TTC549 (cell line): ENCODE measurements around the gene FSTL4.

Source experiments
- FAIRE-seq: peaks from 2 replicates; lab custom pipeline; 2012; peaks lifted over from hg19 to GRCh38; lab: Jason Lieb, UNC

Gene FSTL4

DNA sequence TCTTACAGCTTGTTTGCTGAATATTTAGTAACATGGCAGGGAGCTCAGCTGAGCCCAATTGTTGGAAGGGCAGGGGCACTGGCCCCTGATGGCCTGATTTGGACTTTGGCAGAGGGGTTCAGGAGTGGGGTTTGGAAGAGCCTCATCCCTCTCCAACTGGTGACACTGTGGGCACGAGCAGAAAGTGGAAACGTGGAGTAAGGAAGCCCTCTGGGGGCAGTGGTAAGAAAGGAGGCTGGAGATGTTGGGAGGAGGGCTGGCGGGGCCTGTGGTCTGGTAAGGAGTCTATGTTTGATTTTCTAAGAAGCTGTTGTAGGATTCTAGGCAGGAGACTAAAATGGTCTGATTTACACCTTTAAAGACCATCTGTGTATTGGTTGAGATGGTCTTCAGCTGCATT is 351.6 kb downstream of the FSTL4 start:
- no peak for FAIRE-seq

DNA sequence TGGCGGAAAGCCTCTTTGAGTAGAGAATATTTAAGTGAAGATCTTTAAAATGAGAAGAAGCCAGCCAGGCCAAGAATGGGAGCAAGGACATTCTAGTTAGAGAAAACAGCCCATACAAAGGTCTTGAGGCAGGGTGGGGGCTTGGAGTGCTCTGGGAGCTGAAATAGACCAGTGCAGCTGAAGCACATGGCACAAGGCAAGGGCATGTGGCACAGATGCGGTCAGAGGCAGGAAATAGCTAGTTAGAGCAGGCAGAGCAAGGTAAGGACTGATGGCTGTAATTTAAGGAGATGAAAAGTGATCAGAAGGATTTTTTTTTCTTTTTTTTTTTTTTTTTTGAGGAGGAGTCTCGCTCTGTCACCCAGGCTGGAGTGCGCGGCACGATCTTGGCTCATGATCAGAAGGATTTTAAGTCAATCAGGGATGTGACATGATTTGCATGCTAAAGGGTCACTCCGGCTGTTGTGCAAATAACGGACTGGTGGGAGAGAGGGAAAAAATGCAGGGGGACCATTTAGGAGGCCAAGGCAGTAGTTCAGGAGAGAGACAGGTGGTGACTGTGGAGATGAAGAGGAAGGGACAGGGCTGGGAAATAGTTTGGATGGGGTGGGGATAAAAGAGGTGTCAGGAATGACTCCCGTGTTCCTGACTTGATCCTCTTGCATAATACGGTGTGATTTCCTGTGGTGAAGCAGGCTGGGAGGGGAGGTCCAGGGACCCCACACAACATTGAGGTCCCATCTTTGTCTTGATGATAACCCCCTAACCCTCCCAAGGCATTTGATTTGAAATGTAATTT is 352.9 kb downstream of the FSTL4 start:
- no peak for FAIRE-seq

DNA sequence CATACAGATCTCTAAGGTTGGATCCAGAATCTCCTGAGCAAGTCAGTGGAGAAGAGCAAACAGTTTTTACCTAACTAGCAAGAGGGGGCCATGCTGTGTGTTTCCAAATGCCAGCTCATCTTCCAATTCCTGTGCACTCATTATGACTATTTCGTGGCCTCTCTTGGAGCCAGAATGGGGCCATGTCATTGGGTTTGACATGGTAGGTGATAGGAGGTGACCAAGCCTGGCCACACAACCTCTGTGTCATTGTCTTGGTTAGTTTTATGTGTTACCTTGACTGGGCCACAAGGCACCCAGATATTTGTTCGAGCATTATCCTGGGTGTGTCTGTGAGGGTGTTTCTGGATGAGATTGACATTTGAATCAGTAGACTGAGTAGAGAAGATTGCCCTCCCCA is 354.4 kb downstream of the FSTL4 start:
- FAIRE-seq: no peak

DNA sequence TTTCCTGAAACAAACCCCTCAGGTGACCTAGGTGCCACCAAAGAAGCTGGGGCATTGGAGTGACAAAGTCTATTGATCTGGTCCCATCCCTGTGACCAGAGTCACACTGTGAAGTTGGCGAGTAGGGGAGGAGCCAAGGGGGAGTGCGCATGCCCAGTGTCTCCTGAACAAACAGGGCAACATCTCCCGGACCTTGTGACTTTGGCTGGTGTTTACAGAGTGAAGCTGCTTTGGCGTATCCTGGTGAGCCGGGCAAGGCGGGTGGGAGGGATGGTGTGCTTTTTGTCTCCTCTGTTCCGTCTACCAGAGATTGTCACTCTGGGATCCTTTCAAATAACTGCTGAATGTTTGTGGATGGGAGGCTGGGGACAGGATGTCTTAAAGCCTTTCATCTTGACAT is 356.1 kb downstream of the FSTL4 start:
- no peak for FAIRE-seq

DNA sequence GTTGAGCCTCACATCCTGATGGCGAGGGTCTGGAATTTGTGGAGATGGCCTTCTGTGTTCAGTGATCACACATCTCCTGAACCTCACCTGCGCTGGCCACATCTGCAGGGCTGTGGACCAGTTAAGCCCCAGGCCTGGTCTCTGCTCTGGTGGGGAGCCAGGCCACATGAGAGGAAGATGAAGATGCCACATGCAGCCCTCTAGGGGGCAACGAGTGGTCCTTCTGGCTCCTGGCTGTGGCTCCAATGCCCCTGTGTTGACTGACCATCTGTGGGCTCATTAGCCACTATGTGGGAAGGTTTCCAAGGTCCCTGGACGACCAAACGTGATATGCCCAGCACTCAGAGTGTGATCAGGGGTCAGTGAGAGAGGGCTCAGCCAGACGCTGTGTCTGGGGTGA is 357.5 kb downstream of the FSTL4 start:
- FAIRE-seq: no peak

DNA sequence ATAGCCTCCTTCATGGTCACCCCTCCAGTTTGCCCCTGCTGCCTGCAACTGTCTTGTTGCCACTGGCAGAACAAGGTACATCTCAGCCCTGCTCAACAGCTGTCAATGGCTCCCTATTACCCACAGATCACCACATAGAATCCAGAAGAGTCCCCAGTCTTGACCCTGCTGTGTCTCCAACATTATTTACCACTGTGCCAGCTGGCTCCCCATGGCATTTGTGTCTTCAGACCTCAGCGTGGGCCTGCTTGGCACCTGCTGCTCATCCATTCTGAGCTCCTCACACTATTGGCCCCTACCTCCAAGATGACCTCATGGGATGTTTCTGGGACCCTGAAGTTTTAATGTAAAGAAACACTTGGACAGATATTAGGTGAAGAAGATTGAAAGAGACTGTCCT is 358.7 kb downstream of the FSTL4 start:
- no peak for FAIRE-seq

DNA sequence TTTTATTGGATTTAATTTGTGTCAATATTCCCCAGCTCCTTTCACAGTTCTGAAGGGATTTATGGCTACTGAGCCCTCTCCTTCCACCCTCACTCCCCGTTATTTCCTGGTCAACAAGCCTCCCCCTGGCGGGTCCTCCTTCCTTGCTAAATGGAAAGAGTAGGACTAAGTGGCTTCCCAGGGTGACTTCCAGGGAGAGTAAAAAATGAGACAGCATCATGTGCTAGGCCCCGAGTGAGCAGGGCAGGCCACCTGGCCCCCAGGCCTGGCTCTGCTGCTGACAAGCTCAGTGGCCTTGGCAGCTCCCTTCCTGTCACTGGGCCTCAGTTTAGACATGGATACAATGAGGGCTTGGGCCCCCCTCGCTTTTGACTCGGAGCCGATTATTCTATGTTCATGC is 359.3 kb downstream of the FSTL4 start:
- no peak for FAIRE-seq

DNA sequence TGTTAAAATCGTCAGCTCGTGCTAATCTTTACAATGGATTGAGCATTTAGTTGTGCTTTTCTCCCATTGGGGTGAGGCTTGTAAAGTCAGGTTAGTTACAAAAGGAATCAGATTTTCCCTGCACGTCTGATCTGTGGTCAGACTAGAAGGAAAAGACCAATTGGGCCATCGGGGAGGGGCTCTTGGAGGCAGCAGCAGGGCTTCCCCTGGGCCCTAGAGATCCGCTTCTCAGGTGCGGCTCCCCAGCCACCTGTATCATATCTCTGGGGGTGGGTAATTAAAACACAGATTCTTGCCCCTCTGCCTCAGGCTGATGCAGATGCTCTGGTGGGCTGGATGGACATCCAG is 360.2 kb downstream of the FSTL4 start:
- no peak for FAIRE-seq

DNA sequence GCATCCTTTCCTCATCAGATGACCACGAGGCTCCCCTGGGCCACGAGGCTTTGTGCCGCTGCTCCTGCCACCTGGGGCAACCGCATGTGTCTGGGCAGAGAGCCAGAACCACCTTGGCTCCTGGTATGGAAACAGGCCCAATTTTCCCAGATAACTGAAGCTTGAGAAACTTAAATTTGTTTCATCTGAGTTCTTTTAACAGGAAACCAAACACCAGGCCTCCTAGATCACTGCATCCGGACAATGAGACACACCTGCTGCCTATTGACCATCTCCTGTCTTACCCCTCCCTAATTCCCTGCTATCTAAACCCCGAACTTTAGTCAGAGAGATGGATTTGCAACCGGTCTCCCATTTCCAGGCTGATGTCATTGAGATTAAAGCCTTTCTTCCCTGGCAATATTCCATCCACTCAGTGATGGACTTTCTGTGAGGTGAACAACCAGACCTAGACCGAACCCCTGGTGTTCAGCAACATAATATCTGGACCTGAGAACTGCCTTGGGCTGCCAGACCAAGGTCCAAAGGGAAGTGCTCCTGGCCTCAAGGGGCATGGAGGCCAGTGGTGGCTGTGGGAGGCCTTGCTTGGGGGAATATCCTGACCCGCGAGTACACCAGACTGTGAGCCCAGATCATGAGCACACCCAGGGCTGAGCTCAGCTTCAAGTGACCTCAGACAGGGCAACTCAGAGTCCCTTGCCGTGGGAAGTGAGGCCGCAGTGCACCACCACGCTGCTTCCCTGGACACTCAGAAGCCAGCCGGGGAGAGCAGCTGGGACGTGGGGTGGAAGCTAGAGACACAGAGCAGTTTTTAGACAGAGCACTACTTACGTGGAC is 360.8 kb downstream of the FSTL4 start:
- no peak for FAIRE-seq

DNA sequence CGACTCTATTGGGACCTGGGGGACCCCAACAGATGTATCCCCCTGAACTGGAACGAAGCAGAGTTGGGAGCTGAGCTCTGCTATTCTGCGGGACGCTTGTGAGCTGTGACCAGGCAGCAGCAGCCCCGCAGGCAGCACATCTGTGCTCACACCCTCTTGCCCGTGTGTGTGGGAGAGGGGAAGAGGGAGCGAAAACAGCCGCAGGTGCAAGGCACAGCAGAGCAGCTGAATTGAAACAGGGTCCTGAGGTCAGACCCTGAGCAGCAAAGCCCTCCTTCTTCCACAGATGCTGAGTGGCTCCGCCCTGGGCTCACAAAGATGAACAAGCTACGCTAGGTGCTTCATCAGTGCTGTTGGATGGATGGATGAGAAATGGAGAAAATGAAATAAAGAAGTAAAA is 361.8 kb downstream of the FSTL4 start:
- no peak for FAIRE-seq

DNA sequence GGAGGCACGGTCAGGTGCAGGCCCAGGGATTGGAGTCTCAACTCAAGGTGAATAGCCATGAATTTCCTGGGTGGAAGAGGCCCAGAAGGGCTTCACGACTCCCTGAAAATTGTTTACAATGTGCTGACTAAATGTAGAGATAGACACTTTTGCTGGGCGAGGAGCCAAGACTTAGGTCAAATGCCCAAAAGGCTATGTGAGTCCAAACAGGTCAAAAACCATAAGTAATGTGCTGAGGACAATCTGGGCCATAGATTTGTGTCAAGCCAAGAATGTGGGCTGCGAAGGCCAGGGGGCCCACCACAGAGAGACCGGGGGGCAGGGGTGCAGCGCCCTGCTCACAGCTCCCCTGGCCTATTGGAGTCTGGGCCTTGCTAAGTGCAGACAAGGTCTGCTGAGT is 362.7 kb downstream of the FSTL4 start:
- FAIRE-seq: no peak

DNA sequence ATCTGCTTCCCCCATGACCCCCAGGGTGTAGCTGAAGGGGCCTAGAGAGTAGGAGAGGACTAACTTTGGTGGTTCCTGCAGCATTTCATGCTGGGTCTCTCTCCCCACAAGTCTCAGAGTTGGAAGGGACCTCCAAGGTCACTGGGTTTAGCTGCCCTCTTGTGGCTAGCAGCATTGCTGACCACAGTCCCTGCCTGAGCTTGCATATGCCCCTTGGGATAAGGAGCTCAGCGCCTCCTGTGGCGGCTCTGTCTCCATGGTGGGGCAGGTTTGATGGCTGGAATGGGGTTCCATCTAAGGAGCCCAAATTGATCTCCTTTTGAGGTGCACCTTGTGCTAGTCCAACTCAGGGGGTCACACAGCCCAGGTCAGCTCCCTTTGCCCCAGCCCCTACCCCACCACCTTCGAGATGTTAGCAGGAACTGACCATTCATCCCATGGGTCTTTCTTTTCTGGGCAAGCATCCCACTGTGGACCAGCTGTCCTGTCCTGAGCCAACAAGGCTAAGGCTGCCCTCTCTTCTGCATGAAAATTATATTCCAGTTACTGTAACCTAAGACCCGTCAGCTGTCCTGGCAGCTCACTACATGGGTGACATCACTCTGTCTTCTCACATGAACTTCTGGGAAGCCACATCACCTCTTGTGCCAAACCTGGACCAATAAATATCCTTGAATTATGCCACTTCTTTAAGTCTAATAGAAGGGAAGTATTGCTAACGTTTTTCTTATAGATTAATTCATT is 364.3 kb downstream of the FSTL4 start:
- FAIRE-seq: no peak

DNA sequence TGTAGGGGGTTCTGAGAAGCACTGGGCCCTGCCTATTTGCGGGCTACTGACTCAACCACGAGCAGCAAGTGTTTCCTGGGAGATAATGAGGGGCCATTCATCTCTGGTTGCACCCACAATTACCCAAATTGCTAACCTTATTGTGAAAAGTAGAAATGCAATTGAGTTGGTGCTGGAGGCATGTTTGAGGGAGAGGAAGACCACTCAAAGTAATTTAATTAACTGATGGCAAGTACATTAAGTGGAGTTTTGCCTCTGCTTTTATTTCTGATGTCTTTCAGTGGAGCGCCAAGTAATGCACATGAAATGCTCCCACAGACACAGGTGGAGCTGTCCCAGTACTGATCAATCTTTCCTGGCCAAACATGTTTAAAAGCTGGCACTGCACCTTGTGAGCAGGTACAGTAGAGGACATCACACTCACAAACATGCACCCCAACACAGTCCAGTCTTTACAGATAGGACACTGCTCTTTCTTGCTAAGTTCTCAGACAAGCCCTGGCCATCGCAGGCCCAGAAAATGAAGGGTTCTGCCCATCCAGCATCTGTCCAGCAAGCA is 365.1 kb downstream of the FSTL4 start:
- no peak for FAIRE-seq

DNA sequence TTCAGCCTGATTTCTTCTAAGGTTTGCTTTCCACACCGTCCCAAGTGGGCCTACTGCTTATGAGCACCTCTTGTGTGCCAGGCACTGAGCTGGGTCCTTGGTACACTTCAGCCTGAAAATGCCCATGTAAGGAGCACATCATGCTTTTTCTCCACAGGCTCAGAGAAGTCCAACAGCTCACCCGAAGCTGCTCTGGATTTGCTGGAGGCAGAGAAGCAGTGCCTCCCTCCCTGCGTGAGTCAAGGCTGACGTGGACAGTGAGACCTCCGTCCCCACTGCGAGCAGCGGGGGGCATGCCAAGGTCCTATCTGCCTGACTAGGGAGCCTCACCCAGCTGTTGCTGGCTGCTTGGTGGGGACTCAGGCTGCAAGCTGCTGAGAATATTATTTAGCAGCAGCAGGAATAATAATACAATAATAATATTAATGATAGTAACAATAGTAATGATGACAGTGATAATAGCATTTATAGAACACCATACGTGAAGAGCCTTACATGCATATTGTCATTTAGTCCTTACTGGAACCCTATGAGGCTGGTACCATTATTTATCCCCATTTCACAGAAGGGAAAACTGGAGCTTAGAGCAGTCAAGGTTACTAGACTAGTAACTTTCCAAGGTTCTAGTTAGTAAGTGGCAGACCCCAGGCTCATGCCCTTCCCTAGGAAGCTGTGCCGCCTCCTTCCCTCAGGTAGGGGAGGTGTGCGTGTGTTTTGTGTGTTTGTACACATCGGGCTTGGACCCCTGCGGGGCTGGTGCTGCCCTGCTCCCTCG is 365.8 kb downstream of the FSTL4 start:
- FAIRE-seq: no peak

DNA sequence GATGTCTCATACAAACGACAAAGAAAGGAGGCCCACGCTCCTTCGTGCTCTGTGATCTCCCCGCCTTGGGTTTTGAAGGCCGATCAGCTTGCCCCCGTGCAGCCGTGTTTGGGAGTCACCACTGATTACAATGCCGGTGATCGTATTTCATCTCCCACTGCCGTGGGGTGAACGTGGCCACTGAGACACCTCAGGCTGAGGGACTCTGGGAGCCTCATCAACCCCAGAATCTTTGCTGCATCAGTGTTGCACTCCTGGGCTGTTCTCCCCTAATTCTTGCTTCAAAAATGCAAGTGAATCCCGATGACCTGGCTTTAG is 366.3 kb downstream of the FSTL4 start:
- no peak for FAIRE-seq

DNA sequence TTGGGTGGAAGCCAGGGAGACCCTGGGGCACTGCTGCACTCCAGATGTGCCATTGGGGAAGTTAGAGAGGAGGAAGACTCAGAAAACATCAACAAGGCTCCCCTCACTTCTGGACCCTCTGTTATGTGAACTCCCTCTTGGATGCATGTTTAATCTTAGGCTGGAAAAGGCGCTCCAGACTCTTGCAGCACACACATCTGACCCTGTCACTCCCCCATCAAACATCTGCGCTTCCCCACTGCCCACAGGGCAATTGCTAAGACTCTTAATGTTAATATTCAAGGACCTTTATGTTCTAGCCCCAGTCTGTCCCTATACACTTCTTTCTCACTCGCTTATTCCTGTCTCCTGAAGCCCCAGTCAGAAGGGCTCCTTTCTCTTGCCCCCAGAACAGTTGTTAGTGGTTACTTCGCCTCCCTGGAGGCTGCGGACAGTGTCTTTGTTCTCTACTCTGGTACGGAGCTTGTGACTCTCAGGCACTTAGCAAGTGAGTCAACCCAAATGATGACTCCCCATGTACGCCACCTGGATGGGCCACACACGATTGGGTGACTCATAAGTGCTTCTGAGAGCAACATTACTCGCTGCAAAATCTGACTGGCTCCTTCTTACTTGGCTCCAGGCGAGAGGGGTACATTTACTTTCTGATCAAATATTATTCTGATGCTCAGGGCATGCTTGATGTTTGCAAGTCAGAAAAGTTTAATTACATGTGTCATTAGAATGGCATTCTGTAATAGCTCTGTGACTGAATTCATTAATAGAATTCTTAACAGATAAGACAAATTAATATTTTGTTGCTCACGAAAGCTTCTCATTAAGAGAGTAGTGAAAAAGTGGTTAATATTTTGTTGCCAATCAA is 366.9 kb downstream of the FSTL4 start:
- no peak for FAIRE-seq

DNA sequence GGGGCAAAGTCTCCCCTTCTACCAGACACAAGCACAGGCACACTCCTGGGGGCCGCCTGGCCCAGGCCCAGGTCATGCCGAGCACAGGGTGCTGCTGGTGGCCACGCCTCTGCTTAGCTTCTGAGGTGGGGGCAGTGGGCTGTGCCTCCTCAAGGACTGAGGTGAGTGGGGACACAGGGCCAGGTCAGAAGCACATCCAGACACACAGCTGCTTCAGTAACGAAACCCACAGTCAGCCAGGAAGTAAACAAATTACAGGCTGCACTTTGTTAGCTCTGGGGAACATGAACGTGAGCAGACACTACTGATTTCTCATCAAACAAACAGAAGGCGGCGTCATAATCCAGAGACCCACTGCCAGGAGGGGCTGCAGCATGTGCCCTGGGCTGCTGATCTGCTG is 368.1 kb downstream of the FSTL4 start:
- FAIRE-seq: no peak

DNA sequence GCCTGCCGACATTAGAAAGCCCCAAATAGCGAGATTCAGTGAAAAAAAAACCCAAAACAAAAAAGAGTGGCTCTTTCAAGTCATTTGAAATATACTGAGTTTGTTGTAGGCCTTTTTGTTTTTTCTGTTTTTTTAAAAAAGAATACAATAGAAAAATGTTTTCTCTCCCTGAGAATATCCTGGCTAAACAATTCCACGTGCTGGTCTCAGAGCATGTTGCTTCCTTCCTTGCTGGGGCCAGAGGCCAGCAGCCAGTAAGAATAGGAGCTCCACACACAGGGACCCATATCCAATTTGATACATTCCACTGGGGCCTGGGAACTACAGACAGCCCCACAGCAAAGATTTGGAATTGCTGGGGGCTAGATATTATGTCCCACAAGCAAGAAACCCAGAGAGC is 369.1 kb downstream of the FSTL4 start:
- no peak for FAIRE-seq

DNA sequence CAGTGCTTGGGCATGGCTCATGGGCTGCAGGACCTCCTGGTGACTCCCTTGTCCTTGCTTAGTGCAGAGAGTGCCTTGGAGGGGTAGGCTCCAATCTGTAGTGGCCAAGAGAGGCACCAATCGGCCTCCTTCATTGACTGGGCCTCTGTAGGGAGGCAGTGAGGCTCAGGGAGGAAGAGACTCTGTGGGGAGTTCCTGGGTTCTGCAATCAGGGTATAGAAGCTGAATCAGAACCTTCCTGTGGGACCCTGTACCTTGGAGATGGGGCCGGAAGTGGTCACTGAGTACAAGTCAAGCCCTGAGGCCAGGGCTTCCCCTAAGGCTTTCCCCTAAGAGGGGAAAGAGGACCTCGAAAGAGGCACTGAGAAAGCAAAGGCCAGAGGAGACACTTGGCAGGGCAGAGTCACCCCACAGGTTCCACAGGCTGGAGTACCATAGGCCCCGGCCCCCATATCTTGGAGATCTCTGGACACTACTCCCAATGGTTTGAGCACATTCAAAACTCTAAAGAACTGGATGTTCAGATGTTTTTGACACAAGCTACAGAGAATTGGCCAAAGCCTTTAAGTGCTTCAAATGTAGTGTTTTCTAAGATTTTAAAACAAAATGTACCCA is 370.0 kb downstream of the FSTL4 start:
- FAIRE-seq: no peak

DNA sequence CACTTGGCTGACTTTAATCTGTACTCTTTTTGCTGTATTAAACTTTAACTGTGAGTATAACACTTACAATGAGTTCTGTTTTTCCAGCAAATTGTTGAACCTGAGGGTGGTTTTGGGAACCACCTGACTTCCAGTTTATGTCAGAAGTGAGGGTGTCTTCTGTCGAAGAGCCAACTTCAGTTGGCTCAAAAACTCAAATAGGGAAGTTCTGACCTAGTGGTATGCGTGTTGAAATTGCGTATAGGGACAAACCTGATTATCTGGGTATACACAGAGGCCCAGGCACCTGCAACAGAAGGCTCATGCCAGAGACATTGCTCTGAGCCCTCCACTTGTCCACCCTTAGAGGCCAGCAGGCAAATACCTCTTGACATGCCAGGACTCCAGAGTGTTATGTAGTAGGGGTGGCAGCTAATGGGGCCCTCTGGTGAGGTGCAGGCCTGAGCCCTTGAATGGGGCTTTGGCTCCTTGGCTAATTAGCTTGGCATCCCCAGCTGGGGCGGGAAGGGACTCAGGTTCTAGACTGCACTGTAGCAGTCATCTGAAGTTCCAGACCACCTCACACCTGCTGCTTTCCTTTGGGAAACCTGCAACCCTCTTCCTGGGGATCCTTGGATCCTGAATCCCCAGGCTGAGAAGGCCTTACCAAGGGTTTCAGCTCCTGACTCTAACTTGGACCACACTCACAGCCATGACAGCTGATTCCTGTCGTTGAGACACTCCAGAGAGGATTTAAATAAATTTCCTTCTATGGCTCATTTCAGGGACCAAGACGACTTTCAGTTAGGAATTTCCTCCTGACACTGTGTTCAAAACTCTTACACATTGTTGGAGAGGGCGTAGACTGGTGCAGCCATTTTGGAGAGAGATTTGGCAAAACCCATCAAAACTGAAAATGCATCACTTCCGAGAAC is 370.9 kb downstream of the FSTL4 start:
- no peak for FAIRE-seq
